ENCODE results near the gene EPB41L5. TPM values are rescaled to one million over a fixed set of nuclear protein-coding genes. Genes with fewer than 3 reads are reported as not detected.
"Not testable (repeated sequence)": the region's sequence is repeated elsewhere in the genome, so short reads cannot be mapped to it uniquely, and the experiment has no call there.

The EPB41L5 gene
- total RNA-seq, 6 experiments from 2014 or later = 27.1 to 54.1 (median 43.3) TPM

DNA sequence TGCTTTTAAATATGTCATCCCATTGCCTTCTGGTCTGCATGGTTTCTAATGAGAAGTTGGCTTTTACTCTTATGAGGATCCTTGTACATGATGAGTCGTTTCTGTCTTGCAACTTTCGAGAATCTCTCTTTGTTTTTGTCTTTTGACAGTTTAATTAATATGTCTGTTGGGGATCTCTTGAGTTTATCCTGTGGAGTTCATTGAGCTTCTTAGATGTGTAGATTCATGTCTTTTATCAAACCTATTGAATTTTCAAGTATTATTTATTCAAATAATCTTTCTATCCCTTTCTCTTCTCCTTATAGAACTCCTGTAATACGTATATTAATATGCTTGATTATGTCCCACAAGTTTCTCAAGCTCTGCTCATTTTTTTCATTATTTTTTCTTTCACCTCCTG, 142.4 kb downstream of the EPB41L5 start:
- Histone ChIP-seq H3K9me3 (peaks cover 0 to 10% (median 3%) of the 10 kb centered on the region in 4 donors), H3K27ac (no peak overlapping the region), H3K27me3 (no peaks in the 10 kb centered on the region), H3K4me1 (no peaks in the 10 kb centered on the region), H3K36me3 (peaks cover 0 to 20% (median under 1%) of the 10 kb centered on the region in 4 donors), H3K4me3 (no peak overlapping the region)
- no peak for TF ChIP-seq POLR2A (IDR thresholded peaks at IDR 0.05)
- TF ChIP-seq, protein P1, sequence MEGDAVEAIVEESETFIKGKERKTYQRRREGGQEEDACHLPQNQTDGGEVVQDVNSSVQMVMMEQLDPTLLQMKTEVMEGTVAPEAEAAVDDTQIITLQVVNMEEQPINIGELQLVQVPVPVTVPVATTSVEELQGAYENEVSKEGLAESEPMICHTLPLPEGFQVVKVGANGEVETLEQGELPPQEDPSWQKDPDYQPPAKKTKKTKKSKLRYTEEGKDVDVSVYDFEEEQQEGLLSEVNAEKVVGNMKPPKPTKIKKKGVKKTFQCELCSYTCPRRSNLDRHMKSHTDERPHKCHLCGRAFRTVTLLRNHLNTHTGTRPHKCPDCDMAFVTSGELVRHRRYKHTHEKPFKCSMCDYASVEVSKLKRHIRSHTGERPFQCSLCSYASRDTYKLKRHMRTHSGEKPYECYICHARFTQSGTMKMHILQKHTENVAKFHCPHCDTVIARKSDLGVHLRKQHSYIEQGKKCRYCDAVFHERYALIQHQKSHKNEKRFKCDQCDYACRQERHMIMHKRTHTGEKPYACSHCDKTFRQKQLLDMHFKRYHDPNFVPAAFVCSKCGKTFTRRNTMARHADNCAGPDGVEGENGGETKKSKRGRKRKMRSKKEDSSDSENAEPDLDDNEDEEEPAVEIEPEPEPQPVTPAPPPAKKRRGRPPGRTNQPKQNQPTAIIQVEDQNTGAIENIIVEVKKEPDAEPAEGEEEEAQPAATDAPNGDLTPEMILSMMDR (IDR thresholded peaks at IDR 0.05) = no peak
- ATAC-seq (no peak), DNase-seq (no peak)
- intact Hi-C loops (cut with DNase I) = no loop called here
- 97% methylated on average over 3 of the region's 3 CpGs for WGBS (ENCODE audit: insufficient coverage, low coverage, low lambda C conversion rate, missing lambda C conversion rate)

DNA sequence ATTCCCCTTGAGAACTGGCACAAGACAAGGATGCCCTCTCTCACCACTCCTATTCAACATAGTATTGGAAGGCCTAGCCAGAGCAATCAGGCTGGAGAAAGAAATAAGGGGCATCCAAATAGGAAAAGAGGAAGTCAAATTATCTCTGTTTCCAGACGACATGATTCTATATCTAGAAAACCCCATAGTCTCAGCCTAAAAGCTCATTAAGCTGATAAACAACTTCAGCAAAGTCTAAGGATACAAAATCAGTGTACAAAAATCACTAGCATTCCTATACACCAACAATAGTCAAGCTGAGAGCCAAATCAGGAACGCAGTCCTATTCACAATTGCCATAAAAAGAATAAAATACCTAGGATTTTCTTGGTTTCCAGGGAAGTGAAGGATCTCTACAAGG, 145.8 kb downstream of the EPB41L5 start:
- H3K9me3 ChIP-seq; H3K4me1 ChIP-seq; DNase-seq; ATAC-seq; H3K27ac ChIP-seq; intact Hi-C loops (cut with DNase I); H3K27me3 ChIP-seq; H3K4me3 ChIP-seq: not testable (repeated sequence)
- peaks cover 0 to 19% (median under 1%) of the 10 kb centered on the region in 4 donors for H3K36me3 ChIP-seq
- WGBS (ENCODE audit: insufficient coverage, low coverage, low lambda C conversion rate, missing lambda C conversion rate) = 77% methylated on average over 2 of the region's 2 CpGs

DNA sequence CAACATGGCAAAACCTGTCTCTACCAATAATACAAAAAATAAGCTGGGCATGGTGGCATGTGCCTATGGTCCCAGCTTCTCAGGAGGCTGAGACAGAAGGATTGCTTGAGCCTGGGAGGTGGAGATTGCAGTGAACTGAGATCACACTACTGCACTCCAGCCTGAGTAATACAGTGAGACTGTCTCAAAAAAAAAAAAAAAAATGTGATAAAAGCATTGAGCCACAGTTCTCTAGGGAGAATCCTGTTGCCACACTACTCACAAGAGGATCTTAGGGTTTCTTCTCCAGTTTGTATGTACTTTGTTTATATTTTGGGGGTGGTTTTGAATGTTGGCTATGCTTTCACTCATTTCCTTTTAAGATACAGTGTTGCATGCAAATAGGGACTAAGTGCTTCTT, 148.3 kb downstream of the EPB41L5 start:
- intact Hi-C loops (cut with DNase I) = no loop called here
- Histone ChIP-seq H3K27me3 (no peaks in the 10 kb centered on the region), H3K9me3 (no peaks in the 10 kb centered on the region), H3K4me3 (no peak overlapping the region), H3K4me1 (no peaks in the 10 kb centered on the region), H3K36me3 (peaks cover 0 to 19% (median 4%) of the 10 kb centered on the region in 4 donors), H3K27ac (no peak overlapping the region)
- TF ChIP-seq, protein P1 (IDR thresholded peaks at IDR 0.05) = no peak
- TF ChIP-seq POLR2A (IDR thresholded peaks at IDR 0.05) = no peak
- no peak for DNase-seq
- no peak for ATAC-seq

DNA sequence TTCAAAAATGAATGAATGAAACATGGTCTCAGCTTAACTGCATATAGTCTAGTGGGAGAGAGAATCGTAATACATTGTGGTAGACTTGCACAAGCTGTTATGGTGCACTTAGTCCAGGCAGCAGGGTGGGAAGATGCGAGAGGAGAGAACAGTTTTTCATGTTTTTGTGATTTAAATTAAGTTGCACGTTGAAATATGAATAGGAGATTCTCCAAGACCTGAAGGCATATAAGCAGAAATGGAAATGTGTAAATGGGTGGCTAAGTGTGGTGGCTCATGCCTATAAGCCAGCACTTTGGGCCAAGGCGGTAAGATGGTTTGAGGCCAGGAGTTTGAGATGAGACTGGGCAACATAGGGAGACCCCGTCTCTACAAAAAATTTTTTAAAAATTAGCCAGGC, 149.8 kb downstream of the EPB41L5 start:
- Histone ChIP-seq H3K27me3 (no peaks in the 10 kb centered on the region), H3K4me3 (no peak overlapping the region), H3K36me3 (peaks cover 0 to 17% (median 3%) of the 10 kb centered on the region in 4 donors), H3K9me3 (no peaks in the 10 kb centered on the region), H3K4me1 (no peaks in the 10 kb centered on the region), H3K27ac (no peak overlapping the region)
- WGBS (ENCODE audit: insufficient coverage, low coverage, low lambda C conversion rate, missing lambda C conversion rate) = 90% methylated on average over 5 of the region's 5 CpGs
- ATAC-seq (no peak), DNase-seq (no peak)
- TF ChIP-seq POLR2A (IDR thresholded peaks at IDR 0.05) = no peak
- TF ChIP-seq, protein P1 (IDR thresholded peaks at IDR 0.05) = no peak
- intact Hi-C loops (cut with DNase I) = no loop called here

DNA sequence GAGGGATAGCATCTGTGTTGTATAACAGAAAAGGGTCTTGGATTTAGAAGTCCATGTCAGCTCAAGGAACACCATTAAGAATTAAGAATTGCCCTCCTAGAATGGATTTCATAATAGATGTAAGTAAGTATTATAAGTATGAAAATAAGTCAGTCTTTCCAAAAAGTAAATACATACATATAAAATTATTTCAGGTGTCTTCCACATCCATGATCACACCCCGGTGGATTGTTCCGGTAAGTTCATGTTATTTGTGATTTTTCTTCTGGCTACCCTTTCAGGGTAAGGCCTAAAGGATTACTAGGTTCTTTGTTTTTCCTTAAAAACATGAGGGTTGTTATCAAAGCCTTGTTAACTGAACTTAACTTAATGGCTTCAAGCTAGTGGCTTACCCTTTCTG, 154.4 kb downstream of the EPB41L5 start:
- H3K4me3 ChIP-seq = no peak overlapping the region
- no peaks in the 10 kb centered on the region for H3K9me3 ChIP-seq
- intact Hi-C loops (cut with DNase I) = no loop called here
- DNase-seq (no peak), ATAC-seq (no peak)
- no peaks in the 10 kb centered on the region for H3K4me1 ChIP-seq
- WGBS (ENCODE audit: insufficient coverage, low coverage, low lambda C conversion rate, missing lambda C conversion rate) = 95% methylated on average over 2 of the region's 2 CpGs
- no peaks in the 10 kb centered on the region for H3K27me3 ChIP-seq
- TF ChIP-seq, protein P1 (IDR thresholded peaks at IDR 0.05) = no peak
- no peak for TF ChIP-seq POLR2A (IDR thresholded peaks at IDR 0.05)
- H3K27ac ChIP-seq = no peak overlapping the region
- peaks cover 0 to 42% (median 11%) of the 10 kb centered on the region in 4 donors for H3K36me3 ChIP-seq

Measured in right lobe of liver (tissue), 6 donors.